Osteocyte (in vitro differentiated cells): Measurements from ENCODE around the gene SELENOS. TPM values are rescaled to one million over a fixed set of nuclear protein-coding genes. Genes with fewer than 3 reads are reported as not detected.

ENCODE experiments used
- DNase-seq: peaks from one replicate; pipeline ENCODE4 v3.0.0; 2021; ENCODE audit warnings: mixed read lengths; ENCODE audit not compliant: unreplicated experiment; ENCODE audit errors: extremely low spot score
- H3K27ac Mint-ChIP-seq: one replicate; pipeline ENCODE4 v1.8.0; 2021; ENCODE audit warnings: mild to moderate bottlenecking, mixed read lengths; ENCODE audit not compliant: unreplicated experiment
- H3K27me3 Mint-ChIP-seq: one replicate; pipeline ENCODE4 v1.8.0; 2021; ENCODE audit warnings: mixed read lengths; ENCODE audit not compliant: unreplicated experiment
- H3K36me3 Mint-ChIP-seq: one replicate; pipeline ENCODE4 v1.8.0; 2021; ENCODE audit warnings: mixed read lengths; ENCODE audit not compliant: unreplicated experiment
- H3K4me1 Mint-ChIP-seq: one replicate; pipeline ENCODE4 v1.8.0; 2021; ENCODE audit warnings: mixed read lengths; ENCODE audit not compliant: unreplicated experiment
- H3K4me3 Mint-ChIP-seq: one replicate; pipeline ENCODE4 v1.8.0; 2021; ENCODE audit warnings: mild to moderate bottlenecking, moderate library complexity, mixed read lengths; ENCODE audit not compliant: unreplicated experiment
- H3K9me3 Mint-ChIP-seq: one replicate; pipeline ENCODE4 v1.8.0; 2021; ENCODE audit warnings: mixed read lengths; ENCODE audit not compliant: unreplicated experiment
- total RNA-seq: library from RNA; stranded (reverse); gene quantifications from 2 replicates; pipeline ENCODE4 v1.2.1, GENCODE V29; 2021
- TF ChIP-seq, protein P1 (sequence below): fragments of 200-600 bp; sonication (generic); IDR thresholded peaks from 2 replicates; pipeline ENCODE4 v1.5.0; 2021; ENCODE audit warnings: antibody characterized with exemption, mild to moderate bottlenecking, moderate library complexity

SELENOS gene
- total RNA-seq, 1 donor from 2014 or later = 60.4 TPM

DNA sequence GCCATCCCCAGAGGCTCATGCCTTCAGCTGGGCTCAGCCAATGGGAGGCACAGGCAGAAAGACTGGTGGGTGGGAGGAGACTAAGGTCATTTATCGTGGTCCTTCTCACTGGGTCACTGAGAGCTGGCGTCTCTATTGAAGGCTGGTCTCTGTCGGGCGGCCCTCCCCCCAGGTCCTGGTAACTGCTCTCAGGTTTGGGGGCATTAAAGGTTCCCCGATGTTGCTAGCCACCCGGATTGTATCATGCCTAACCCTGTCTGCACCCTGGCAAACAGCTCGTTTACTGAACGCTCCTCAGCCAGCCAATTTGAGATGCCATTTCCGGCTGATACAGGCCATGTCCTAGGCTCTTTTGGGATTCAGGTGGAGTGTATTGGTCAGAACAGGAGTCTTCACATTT is 10.5 kb downstream of the SELENOS start:
- Mint-ChIP-seq H3K9me3 (no peaks in the 10 kb centered on the region), H3K27ac (no peak overlapping the region), H3K36me3 (peaks cover 26% of the 10 kb centered on the region), H3K4me3 (no peak overlapping the region), H3K4me1 (peaks cover 3% of the 10 kb centered on the region), H3K27me3 (no peaks in the 10 kb centered on the region)
- DNase-seq = no peak
- TF ChIP-seq, protein P1, sequence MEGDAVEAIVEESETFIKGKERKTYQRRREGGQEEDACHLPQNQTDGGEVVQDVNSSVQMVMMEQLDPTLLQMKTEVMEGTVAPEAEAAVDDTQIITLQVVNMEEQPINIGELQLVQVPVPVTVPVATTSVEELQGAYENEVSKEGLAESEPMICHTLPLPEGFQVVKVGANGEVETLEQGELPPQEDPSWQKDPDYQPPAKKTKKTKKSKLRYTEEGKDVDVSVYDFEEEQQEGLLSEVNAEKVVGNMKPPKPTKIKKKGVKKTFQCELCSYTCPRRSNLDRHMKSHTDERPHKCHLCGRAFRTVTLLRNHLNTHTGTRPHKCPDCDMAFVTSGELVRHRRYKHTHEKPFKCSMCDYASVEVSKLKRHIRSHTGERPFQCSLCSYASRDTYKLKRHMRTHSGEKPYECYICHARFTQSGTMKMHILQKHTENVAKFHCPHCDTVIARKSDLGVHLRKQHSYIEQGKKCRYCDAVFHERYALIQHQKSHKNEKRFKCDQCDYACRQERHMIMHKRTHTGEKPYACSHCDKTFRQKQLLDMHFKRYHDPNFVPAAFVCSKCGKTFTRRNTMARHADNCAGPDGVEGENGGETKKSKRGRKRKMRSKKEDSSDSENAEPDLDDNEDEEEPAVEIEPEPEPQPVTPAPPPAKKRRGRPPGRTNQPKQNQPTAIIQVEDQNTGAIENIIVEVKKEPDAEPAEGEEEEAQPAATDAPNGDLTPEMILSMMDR = no peak

DNA sequence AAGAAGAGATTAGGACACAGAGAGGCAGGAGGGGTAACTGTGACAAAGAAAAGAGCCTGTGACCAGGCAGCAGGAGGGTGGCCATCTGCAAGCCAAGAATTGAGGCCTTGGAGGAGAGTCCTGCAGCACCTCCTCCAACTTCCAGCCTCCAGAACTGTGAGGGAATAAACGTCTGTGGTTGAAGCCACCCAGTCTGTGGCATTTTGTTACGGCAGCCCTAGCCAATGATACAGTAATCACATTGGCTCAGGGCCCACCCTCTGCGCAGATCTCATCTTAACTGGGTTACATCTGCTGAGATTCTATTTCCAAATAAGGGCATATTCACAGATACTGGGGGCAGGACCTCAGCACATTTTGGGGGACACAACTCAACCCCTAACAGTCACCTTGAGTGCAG is 11.3 kb downstream of the SELENOS start:
- peaks cover 19% of the 10 kb centered on the region for H3K36me3 Mint-ChIP-seq
- DNase-seq = no peak
- H3K4me1 Mint-ChIP-seq = peaks cover 3% of the 10 kb centered on the region
- no peak overlapping the region for H3K4me3 Mint-ChIP-seq
- no peaks in the 10 kb centered on the region for H3K27me3 Mint-ChIP-seq
- H3K9me3 Mint-ChIP-seq = no peaks in the 10 kb centered on the region
- no peak overlapping the region for H3K27ac Mint-ChIP-seq
- TF ChIP-seq, protein P1 = no peak

DNA sequence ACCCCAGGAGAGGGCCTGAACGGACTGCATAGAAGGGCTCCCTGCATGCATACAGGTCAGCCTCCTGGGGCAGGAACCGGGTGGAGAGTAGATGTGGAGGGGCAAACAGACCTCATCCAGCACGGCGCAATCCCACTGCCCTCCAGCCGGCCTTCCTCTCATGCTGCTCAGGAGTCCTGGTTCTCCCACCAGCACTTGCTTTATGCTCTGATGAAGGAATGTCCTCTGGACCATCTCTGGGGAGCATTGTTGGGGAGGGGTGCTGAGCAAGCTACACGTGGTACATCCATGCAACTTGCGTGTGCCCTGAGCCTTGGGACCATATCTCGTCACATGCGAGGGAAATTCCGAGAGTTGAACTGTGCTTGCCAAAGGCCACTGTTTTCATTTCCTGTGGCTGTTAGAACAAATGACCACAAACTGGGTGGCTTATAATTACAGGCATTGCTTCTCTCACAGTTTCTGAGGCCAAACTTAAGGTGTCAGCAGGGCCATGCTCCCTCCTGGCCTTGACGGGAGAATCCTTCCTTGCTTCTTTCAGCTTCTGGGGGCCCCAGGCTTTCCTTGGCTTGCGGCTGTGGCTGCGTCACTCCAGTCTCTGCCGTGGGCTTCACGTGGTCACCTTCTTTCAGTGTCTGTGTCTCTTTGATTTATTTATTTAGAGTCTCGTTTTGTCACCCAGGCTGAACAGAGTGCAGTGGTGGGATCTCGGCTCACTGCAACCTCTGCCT is 12.2 kb downstream of the SELENOS start:
- TF ChIP-seq, protein P1 = no peak
- H3K36me3 Mint-ChIP-seq = peaks cover 12% of the 10 kb centered on the region
- H3K4me3 Mint-ChIP-seq = no peak overlapping the region
- no peaks in the 10 kb centered on the region for H3K9me3 Mint-ChIP-seq
- H3K27me3 Mint-ChIP-seq = peaks cover 1% of the 10 kb centered on the region
- no peak for DNase-seq
- peaks cover 3% of the 10 kb centered on the region for H3K4me1 Mint-ChIP-seq
- no peak overlapping the region for H3K27ac Mint-ChIP-seq

DNA sequence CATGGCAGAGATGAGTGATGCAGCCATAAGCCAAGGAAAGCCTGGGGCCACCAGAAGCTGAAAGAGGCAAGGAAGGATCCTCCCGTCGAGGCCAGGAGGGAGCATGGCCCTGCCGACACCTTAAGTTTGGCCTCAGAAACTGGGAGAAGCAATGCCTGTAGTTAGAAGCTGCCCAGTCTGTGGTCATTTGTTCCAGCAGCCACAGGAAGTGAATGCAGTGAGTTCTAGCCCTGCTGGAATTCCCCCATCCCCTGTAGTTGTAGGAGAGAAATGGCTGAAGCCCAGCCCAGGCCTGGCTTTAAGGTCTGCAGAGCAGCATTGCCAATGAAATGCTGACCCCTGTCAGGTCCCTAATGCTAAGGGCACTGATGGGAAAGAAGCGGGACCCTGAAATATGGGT is 13.3 kb downstream of the SELENOS start:
- TF ChIP-seq, protein P1 = no peak
- no peak overlapping the region for H3K4me3 Mint-ChIP-seq
- peaks cover 10% of the 10 kb centered on the region for H3K27me3 Mint-ChIP-seq
- H3K9me3 Mint-ChIP-seq = no peaks in the 10 kb centered on the region
- H3K4me1 Mint-ChIP-seq = peaks cover 3% of the 10 kb centered on the region
- no peak for DNase-seq
- H3K27ac Mint-ChIP-seq = no peak overlapping the region
- H3K36me3 Mint-ChIP-seq = peaks cover 2% of the 10 kb centered on the region

DNA sequence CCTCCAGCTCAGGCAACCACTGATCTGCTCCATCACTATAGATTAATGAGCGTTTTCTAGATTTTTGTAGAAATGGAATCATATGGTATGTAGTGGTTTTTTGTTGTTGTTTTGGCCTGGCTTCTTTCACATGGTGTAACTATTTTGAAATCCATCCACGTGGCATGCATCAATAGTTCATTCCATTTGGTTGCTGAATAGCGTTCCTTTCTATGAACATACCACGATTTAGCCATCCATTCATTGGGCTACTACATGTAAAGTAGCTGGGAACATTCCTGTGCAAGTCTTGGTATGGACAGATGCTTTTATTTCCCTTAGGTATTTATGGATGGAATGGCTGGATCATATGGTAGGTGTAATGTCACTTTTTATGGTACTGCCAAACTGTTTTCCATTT is 14.7 kb downstream of the SELENOS start:
- Mint-ChIP-seq H3K4me1 (peaks cover 9% of the 10 kb centered on the region), H3K36me3 (no peaks in the 10 kb centered on the region), H3K27me3 (peaks cover 13% of the 10 kb centered on the region), H3K4me3 (no peak overlapping the region), H3K27ac (no peak overlapping the region), H3K9me3 (no peaks in the 10 kb centered on the region)
- DNase-seq = no peak
- TF ChIP-seq, protein P1 = no peak
